A549 (cell line): Measurements from ENCODE around the gene GINS3. TPM values are rescaled to one million over a fixed set of nuclear protein-coding genes. Genes with fewer than 3 reads are reported as not detected.

Source experiments
- ATAC-seq, 2 experiments: fragments of 200-7000 bp in 1 of 2; fragments of >200 bp in 1 of 2; cut with Nextera tagmentation in 1 of 2; cut with Tn5 transposase in 1 of 2; 3 replicates each; pipeline versions ENCODE4 v1.8.0 to v1.9.1; 2018 to 2020; ENCODE audit warnings: mild to moderate bottlenecking in 1 of 2, moderate library complexity in 1 of 2
- CTCF ChIA-PET: fragments of 300-600 bp; sonication (Branson Sonifier 250); formaldehyde crosslinking; extraction: SDS; loops from one replicate; lab custom pipeline; 2021; ENCODE audit warnings: antibody characterized with exemption, inconsistent platforms; lab: Yijun Ruan, JAX
- POLR2A ChIA-PET: fragments of 350-600 bp; formaldehyde crosslinking; extraction: SDS; loops from one replicate; lab custom pipeline; 2021; ENCODE audit warnings: antibody characterized with exemption, inconsistent platforms; lab: Yijun Ruan, JAX
- DNase-seq, 2 experiments: peaks; one replicate each; pipeline versions ENCODE4 v3.0.0 to v3.0.0-alpha.2; 2011 to 2016; ENCODE audit warnings: low read depth in 1 of 2, low spot score in 1 of 2
- FAIRE-seq: peaks from 2 replicates; lab custom pipeline; 2011; peaks lifted over from hg19 to GRCh38; lab: Jason Lieb, UNC
- H3K27ac ChIP-seq, 2 experiments: fragments of >200 bp; sonication (Bioruptor Twin); formaldehyde crosslinking; 3 replicates each; pipeline ENCODE4 v1.5.1; 2016 to 2017
- H3K4me1 ChIP-seq: fragments of >200 bp; sonication (Bioruptor Twin); formaldehyde crosslinking; 3 replicates; pipeline ENCODE4 v1.6.1; 2016
- H3K4me2 ChIP-seq: fragments of >200 bp; sonication (Bioruptor Twin); formaldehyde crosslinking; 3 replicates; pipeline ENCODE4 v1.6.1; 2016
- H3K4me3 ChIP-seq: fragments of >200 bp; sonication (Bioruptor Twin); formaldehyde crosslinking; 3 replicates; pipeline ENCODE4 v1.5.1; 2016
- H3K9me3 ChIP-seq: fragments of >200 bp; sonication (Bioruptor Twin); formaldehyde crosslinking; 3 replicates; pipeline ENCODE4 v1.6.1; 2016
- CBX8 ChIP-seq: fragments of 200-600 bp; sonication (generic); IDR thresholded peaks from 2 replicates; pipeline ENCODE4 v1.6.1; 2016
- EP300 ChIP-seq, 2 experiments: fragments of >200 bp; sonication (Bioruptor Twin); formaldehyde crosslinking; IDR thresholded peaks; 2 replicates in 1 of 2; 3 replicates in 1 of 2; pipeline ENCODE4 v1.6.1; 2016 to 2017
- ESRRA ChIP-seq: fragments of 150-350 bp; IDR thresholded peaks from 2 replicates; pipeline ENCODE4 v1.6.1; 2014; ENCODE audit warnings: mild to moderate bottlenecking, low read length, borderline replicate concordance
- HOXB13 ChIP-seq: fragments of 250-450 bp; sonication (Bioruptor Pico); IDR thresholded peaks from 2 replicates; pipeline ENCODE4 v1.5.0; 2020; ENCODE audit warnings: low read depth, mild to moderate bottlenecking, moderate library complexity
- HOXB5 ChIP-seq: fragments of 250-450 bp; sonication (Bioruptor Pico); IDR thresholded peaks from 2 replicates; pipeline ENCODE4 v1.5.0; 2020; ENCODE audit warnings: mild to moderate bottlenecking, moderate library complexity
- KDM5A ChIP-seq: fragments of 200-600 bp; sonication (generic); IDR thresholded peaks from 2 replicates; pipeline ENCODE4 v1.6.1; 2016; ENCODE audit warnings: antibody characterized with exemption, mild to moderate bottlenecking
- MAZ ChIP-seq: fragments of 150-350 bp; IDR thresholded peaks from 2 replicates; pipeline ENCODE4 v1.6.1; 2014; ENCODE audit warnings: antibody characterized with exemption, low read depth, low read length, borderline replicate concordance
- MYC ChIP-seq: IDR thresholded peaks from 2 replicates; pipeline ENCODE4 v1.6.1; 2012; ENCODE audit warnings: mild to moderate bottlenecking, inconsistent platforms, low read length, improper control_type of control experiment, borderline replicate concordance
- NR3C1 ChIP-seq: fragments of >200 bp; sonication (Bioruptor Twin); formaldehyde crosslinking; IDR thresholded peaks from 3 replicates; pipeline ENCODE4 v1.6.1; 2017
- POLR2AphosphoS2 ChIP-seq: conservative IDR thresholded peaks from 2 replicates; pipeline ENCODE4 v1.6.1; 2012; ENCODE audit warnings: low read length, improper control_type of control experiment, inconsistent platforms
- RAD21 ChIP-seq, 2 experiments: fragments of >200 bp in 1 of 2; sonication (Bioruptor Twin) in 1 of 2; formaldehyde crosslinking in 1 of 2; IDR thresholded peaks in 1 of 2; conservative IDR thresholded peaks in 1 of 2; 2 replicates in 1 of 2; 3 replicates in 1 of 2; pipeline ENCODE4 v1.6.1; 2012 to 2018; ENCODE audit warnings: inconsistent platforms in 1 of 2
- RARB ChIP-seq: fragments of 250-450 bp; sonication (Bioruptor Pico); IDR thresholded peaks from 2 replicates; pipeline ENCODE4 v1.8.0; 2021; ENCODE audit warnings: mild to moderate bottlenecking, moderate library complexity
- RCOR1 ChIP-seq: fragments of 150-350 bp; IDR thresholded peaks from 2 replicates; pipeline ENCODE4 v1.6.1; 2014; ENCODE audit warnings: antibody characterized with exemption, low read length, low read depth
- RNF2 ChIP-seq: fragments of 200-600 bp; sonication (generic); IDR thresholded peaks from 2 replicates; pipeline ENCODE4 v1.6.1; 2016; ENCODE audit warnings: low read depth, mild to moderate bottlenecking, antibody characterized with exemption, moderate library complexity, borderline replicate concordance
- SMC3 ChIP-seq: fragments of >200 bp; sonication (Bioruptor Twin); formaldehyde crosslinking; IDR thresholded peaks from 3 replicates; pipeline ENCODE4 v1.6.1; 2018; ENCODE audit warnings: inconsistent platforms
- SREBF2 ChIP-seq: fragments of 450-650 bp; IDR thresholded peaks from 2 replicates; pipeline ENCODE4 v1.6.1; 2014; ENCODE audit warnings: mild to moderate bottlenecking, moderate library complexity
- TFCP2L1 ChIP-seq: fragments of 250-450 bp; sonication (Bioruptor Pico); IDR thresholded peaks from 2 replicates; pipeline ENCODE4 v1.5.0; 2021; ENCODE audit warnings: mild to moderate bottlenecking
- WGBS: methylation state at CpG from one replicate; pipeline ENCODE4 v1.1.6; 2017; ENCODE audit errors: missing lambda C conversion rate; 5-methylcytosine and 5-hydroxymethylcytosine counted together
- polyA plus RNA-seq, 4 experiments: library from polyadenylated mRNA; depleted of rRNA in 3 of 4; stranded (reverse); fragments of >200 nt; fragmentation: RNase III in 1 of 4; extraction: RNeasy Plus Mini Kit Qiagen cat#74134 plus additional on column Dnase treatment in 1 of 4; gene quantifications; 2 replicates in 3 of 4; 3 replicates in 1 of 4; pipeline ENCODE4 v1.2.3, GENCODE V29; 2011 to 2017
- TF ChIP-seq, protein P1 (sequence below): fragments of 200-600 bp; sonication (generic); IDR thresholded peaks from 2 replicates; pipeline ENCODE4 v1.6.1; 2016; ENCODE audit warnings: antibody characterized with exemption, mild to moderate bottlenecking, moderate library complexity
- TF ChIP-seq, protein P2 (sequence below): fragments of 250-450 bp; sonication (Bioruptor Pico); IDR thresholded peaks from 2 replicates; pipeline ENCODE4 v1.5.0; 2020; ENCODE audit warnings: low read depth, mild to moderate bottlenecking, moderate library complexity

Gene GINS3
- polyA plus RNA-seq, 2 of the 4 experiments (the other 2 are of a cell fraction), result 19.7 to 21.0 TPM

DNA sequence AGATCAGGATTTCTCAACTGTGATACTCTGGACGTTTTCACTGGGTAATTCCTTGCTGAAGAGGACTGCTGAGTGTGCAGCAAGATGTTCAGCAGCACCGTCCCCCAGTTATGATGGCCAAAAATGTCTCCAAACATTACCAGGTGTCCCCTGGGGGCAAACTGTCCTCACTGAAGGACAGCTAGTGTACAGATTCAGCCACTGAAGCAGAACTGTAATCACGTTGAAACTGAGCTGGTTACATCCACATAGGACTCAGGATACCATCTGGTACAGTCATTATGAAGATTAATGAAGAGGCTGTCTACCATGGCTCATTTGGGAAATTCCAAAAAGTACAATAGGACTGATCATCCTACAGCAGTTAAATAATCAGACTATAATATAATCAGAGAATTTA is 43.3 kb upstream of the GINS3 start:
- H3K4me3 ChIP-seq, result no peak overlapping the region
- POLR2A ChIA-PET, result no interaction called here
- DNase-seq, result no peak
- ATAC-seq, result no peak
- H3K4me2 ChIP-seq, result no peak overlapping the region
- H3K9me3 ChIP-seq, result no peaks in the 10 kb centered on the region
- CTCF ChIA-PET, result interaction anchor here (0.5 to 26.8 kb wide), 4 partner anchors 14 to 143 kb away, joined by 3 to 721 read pairs (median 26); partner anchors contain the start of gene NDRG4
- H3K27ac ChIP-seq, result no peak overlapping the region
- no peak for TF ChIP-seq EP300 (IDR thresholded peaks at IDR 0.05)
- TF ChIP-seq RAD21 (conservative IDR thresholded peaks at IDR 0.05 in 1 of 2, IDR thresholded peaks at IDR 0.05 in 1 of 2), result no peak
- no peak for TF ChIP-seq HOXB5 (CRISPR knock-in tag)
- no peak for TF ChIP-seq RNF2
- TF ChIP-seq POLR2AphosphoS2, result no peak
- no peak for TF ChIP-seq MAZ
- no peak for TF ChIP-seq RCOR1
- TF ChIP-seq ESRRA, result no peak
- TF ChIP-seq, protein P1, sequence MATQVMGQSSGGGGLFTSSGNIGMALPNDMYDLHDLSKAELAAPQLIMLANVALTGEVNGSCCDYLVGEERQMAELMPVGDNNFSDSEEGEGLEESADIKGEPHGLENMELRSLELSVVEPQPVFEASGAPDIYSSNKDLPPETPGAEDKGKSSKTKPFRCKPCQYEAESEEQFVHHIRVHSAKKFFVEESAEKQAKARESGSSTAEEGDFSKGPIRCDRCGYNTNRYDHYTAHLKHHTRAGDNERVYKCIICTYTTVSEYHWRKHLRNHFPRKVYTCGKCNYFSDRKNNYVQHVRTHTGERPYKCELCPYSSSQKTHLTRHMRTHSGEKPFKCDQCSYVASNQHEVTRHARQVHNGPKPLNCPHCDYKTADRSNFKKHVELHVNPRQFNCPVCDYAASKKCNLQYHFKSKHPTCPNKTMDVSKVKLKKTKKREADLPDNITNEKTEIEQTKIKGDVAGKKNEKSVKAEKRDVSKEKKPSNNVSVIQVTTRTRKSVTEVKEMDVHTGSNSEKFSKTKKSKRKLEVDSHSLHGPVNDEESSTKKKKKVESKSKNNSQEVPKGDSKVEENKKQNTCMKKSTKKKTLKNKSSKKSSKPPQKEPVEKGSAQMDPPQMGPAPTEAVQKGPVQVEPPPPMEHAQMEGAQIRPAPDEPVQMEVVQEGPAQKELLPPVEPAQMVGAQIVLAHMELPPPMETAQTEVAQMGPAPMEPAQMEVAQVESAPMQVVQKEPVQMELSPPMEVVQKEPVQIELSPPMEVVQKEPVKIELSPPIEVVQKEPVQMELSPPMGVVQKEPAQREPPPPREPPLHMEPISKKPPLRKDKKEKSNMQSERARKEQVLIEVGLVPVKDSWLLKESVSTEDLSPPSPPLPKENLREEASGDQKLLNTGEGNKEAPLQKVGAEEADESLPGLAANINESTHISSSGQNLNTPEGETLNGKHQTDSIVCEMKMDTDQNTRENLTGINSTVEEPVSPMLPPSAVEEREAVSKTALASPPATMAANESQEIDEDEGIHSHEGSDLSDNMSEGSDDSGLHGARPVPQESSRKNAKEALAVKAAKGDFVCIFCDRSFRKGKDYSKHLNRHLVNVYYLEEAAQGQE, result no peak
- no peak for TF ChIP-seq KDM5A
- no peak for TF ChIP-seq NR3C1
- no peak for TF ChIP-seq RARB (CRISPR knock-in tag)
- no peak for FAIRE-seq
- no peaks in the 10 kb centered on the region for H3K4me1 ChIP-seq
- WGBS, result 21% methylated on average over 3 of the region's 3 CpGs

DNA sequence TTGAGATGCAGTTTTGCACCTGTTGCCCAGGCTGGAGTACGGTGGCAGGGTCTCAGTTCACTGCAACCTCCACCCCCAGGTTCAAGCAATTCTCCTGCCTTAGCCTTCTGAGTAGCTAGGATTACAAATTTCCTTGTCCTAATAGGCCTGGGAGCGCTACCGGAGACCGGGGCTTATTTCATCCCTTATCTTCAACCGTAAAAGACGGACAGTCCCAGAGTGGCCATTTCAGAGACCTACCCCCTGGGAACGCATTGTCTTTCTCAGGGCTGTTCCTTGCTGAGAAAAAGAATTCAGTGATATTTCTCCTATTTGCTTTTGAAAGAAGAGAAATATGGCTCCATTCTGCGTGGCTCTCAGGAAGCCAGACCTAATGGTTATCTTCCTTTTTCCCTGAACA is 39.6 kb upstream of the GINS3 start:
- Histone ChIP-seq H3K4me3 (no peak overlapping the region), H3K4me1 (no peaks in the 10 kb centered on the region), H3K9me3 (peaks cover 1% of the 10 kb centered on the region; the same call in 1 of the 3 replicates), H3K27ac (no peak overlapping the region), H3K4me2 (no peak overlapping the region)
- ChIA-PET POLR2A (no interaction called here), CTCF (interaction anchor here (2.2 to 26.8 kb wide), 2 partner anchors 16 to 139 kb away, joined by 12 to 721 read pairs; partner anchors contain the start of gene NDRG4)
- ATAC-seq (no peak), DNase-seq (no peak), FAIRE-seq (no peak)
- TF ChIP-seq MYC (no peak), RAD21 (conservative IDR thresholded peaks at IDR 0.05 in 1 of 2, IDR thresholded peaks at IDR 0.05 in 1 of 2) (no peak), SREBF2 (no peak), CBX8 (no peak)
- 64% methylated on average over 8 of the region's 8 CpGs for WGBS

DNA sequence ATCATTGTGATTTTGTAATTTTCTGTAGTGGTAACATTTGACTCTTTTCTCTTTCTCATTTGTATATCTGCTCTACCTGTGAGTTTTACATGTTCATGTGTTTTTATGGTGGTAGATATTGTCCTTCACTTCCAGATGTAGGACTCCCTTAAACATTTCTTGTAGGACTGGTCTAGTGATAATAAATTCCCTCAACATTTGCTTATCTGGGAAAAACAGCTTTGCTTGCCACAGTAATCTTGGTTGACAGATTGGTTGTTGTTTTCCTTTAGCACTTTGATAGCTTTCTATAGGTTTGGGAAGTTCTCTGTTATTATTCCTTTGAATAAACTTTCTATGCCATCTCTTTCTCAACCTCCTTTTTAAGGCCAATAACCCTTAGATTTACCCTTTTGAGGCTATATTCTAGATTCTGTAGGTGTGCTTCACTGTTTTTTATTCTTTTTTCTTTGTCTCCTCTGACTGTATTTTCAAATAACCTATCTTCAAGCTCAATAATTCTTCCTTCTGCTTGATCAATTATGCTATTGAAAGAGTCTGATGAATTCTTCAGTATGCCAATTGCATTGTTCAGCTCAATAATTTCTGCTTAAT is 32.1 kb upstream of the GINS3 start:
- peaks cover 25% of the 10 kb centered on the region for H3K9me3 ChIP-seq
- ChIA-PET CTCF (interaction anchor here (1.4 kb wide), 1 partner anchor 23 kb away, joined by 6 read pairs; no protein-coding TSS in a partner anchor), POLR2A (no interaction called here)
- ATAC-seq (no peak), DNase-seq (no peak), FAIRE-seq (no peak)
- H3K27ac ChIP-seq, result no peak overlapping the region
- H3K4me2 ChIP-seq, result no peak overlapping the region
- no peaks in the 10 kb centered on the region for H3K4me1 ChIP-seq
- TF ChIP-seq SREBF2 (no peak), TFCP2L1 (CRISPR knock-in tag) (no peak), SMC3 (no peak), HOXB13 (CRISPR knock-in tag) (no peak), RAD21 (conservative IDR thresholded peaks at IDR 0.05 in 1 of 2, IDR thresholded peaks at IDR 0.05 in 1 of 2) (no peak)
- TF ChIP-seq, protein P2, sequence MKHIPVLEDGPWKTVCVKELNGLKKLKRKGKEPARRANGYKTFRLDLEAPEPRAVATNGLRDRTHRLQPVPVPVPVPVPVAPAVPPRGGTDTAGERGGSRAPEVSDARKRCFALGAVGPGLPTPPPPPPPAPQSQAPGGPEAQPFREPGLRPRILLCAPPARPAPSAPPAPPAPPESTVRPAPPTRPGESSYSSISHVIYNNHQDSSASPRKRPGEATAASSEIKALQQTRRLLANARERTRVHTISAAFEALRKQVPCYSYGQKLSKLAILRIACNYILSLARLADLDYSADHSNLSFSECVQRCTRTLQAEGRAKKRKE, result no peak
- H3K4me3 ChIP-seq, result no peak overlapping the region
